GM18867 (cell line): ENCODE results near the gene PCDHGA7.
"Not testable (repeated sequence)": the region's sequence is repeated elsewhere in the genome, so short reads cannot be mapped to it uniquely, and the experiment has no call there.

ENCODE experiments used
- ATAC-seq: cut with Tn5 transposase; IDR thresholded peaks from one replicate; pipeline ENCODE4 v1.9.1; 2021; ENCODE audit warnings: mild to moderate bottlenecking, moderate library complexity; ENCODE audit not compliant: unreplicated experiment

The PCDHGA7 gene

DNA sequence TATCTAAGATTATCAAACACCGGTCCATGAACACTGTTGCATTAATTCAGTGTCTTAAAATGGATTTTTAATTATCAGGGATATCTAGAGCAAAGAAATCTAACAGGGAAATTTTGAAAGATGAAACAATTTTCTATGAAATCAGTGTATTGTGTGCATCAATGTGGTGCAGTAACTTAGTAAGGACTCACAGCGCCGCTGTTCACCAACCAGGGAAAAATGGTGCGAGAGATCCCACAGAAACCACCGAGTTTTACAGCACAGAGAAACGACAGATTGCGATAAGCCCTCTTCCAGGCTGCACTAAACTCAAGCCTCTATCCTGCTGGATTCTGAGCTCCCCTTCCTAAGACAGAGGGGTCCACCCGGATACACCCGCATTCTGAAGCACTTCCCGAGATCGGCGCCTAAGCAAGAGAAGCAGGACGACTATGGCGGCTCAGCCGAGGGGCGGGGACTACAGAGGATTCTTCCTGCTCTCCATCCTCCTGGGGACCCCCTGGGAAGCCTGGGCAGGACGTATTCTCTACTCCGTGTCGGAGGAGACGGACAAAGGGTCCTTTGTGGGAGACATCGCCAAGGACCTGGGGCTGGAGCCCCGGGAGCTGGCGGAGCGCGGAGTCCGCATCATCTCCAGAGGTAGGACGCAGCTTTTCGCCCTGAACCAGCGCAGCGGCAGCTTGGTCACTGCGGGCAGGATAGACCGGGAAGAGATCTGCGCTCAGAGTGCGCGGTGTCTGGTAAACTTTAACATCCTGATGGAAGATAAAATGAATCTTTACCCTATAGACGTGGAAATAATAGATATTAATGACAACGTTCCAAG, at the start of gene PCDHGA7:
Gene PCDHGA7, plus strand, starts transcription at position 274 of the 826 bp plus-strand sequence. Its CDS starts 158 bp downstream, at position 432.
- no peak for ATAC-seq

GRCh38 chr5:141338538-141339306, 43.8 kb upstream of the PCDHGA7 start, which contains the start of gene PCDHGA2:
Gene PCDHGA2, plus strand, starts transcription at chr5:141338760.
- ATAC-seq = no peak

GRCh38 chr5:141340781-141341354, 41.7 kb upstream of the PCDHGA7 start:
- ATAC-seq = not testable (repeated sequence)

- no peak for ATAC-seq
Measured at GRCh38 chr5:141342773-141343172, 39.8 kb upstream of the PCDHGA7 start.

- ATAC-seq = no peak
Measured at GRCh38 chr5:141343242-141343952, 39.1 kb upstream of the PCDHGA7 start, which contains the start of gene PCDHGA3. Gene PCDHGA3, plus strand, starts transcription at chr5:141343829. Its CDS starts 205 bp downstream, at chr5:141344034.

DNA sequence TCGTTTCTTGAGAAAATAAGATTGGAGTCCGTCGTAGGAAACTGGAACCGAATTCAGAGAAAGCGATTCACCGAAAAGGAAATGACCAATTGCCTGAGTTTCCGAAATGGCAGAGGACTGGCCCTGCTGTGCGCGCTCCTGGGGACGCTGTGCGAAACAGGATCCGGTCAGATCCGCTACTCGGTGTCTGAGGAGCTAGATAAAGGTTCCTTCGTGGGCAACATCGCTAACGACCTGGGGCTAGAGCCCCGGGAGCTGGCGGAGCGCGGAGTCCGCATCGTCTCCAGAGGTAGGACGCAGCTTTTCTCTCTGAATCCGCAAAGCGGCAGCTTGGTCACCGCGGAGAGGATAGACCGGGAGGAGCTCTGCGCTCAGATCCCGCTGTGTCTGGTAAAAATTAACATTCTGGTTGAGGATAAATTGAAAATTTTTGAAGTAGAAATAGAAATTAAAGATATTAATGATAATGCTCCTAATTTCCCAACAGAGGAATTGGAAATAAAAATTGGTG, 38.5 kb upstream of the PCDHGA7 start:
- ATAC-seq = no peak

- ATAC-seq = no peak
Measured at GRCh38 chr5:141345327-141345726, 37.2 kb upstream of the PCDHGA7 start.

- not testable (repeated sequence) for ATAC-seq
Measured at GRCh38 chr5:141346017-141346416, 36.5 kb upstream of the PCDHGA7 start.

DNA sequence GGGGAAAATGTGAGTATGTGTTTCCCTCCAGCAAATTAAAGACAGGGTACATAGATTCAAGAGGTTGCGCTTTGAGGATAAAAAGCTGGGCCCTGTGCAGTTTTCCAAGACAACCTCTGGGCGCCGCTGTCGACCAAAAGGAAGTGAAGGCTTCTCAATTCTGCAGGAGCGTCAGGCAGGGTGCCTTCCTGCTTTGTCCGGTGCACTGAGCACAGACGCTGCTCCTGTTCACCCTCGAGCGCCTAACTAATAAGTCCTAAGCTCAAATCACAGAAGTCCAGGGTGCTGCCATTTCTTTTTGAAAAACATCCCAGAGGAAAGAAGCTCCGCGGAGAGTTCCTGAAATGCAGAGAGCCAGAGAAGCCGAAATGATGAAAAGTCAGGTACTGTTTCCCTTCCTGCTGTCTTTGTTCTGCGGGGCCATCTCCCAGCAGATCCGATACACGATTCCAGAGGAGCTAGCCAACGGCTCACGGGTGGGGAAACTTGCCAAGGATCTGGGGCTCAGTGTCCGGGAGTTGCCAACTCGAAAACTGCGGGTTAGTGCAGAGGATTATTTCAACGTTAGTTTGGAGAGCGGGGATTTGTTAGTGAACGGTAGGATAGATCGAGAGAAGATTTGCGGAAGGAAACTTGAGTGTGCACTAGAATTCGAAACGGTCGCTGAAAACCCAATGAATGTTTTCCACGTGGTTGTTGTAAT, 32.5 kb upstream of the PCDHGA7 start, which contains the start of gene PCDHGB1:
Gene PCDHGB1, plus strand, starts transcription at position 183 of the 703 bp plus-strand sequence. Its CDS starts 162 bp downstream, at position 345.
- peak; percentile 96 for ATAC-seq

DNA sequence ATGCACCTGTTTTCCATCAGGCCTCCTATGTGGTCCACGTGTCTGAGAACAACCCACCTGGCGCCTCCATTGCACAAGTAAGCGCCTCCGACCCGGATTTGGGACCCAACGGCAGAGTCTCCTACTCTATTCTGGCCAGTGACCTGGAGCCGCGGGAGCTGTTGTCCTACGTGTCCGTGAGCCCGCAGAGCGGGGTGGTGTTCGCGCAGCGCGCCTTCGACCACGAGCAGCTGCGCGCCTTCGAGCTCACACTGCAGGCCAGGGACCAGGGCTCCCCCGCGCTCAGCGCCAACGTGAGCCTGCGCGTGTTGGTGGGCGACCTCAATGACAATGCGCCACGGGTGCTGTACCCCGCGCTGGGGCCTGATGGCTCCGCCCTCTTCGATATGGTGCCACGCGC, 31.0 kb upstream of the PCDHGA7 start:
- ATAC-seq = no peak

DNA sequence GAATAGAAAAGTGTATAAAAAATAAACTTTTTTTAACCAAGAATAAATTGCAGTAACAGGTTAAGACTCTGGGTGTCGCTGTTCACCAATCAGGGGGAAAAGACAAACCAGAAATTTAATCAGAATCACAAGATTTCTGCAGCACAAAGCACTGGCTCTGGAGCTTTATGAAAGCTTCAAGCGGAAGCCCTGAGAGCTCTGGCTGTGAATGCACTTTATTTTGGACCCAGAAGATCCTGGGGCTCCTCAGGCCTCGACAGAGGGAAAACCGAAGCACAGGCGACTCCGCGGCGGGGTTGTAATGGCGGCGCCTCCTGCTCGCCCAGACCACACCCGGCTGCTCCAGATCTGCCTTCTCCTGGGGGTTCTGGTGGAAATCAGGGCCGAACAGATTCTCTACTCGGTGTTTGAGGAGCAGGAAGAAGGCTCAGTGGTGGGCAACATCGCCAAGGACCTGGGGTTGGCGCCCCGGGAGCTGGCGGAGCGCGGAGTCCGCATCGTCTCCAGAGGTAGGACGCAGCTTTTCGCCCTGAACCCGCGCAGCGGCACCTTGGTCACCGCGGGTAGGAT, 27.6 kb upstream of the PCDHGA7 start, which contains the start of gene PCDHGA4:
Gene PCDHGA4, plus strand, starts transcription at position 122 of the 570 bp plus-strand sequence. Its CDS starts 87 bp downstream, at position 209.
- ATAC-seq = no peak

GRCh38 chr5:141355641-141356040, 26.9 kb upstream of the PCDHGA7 start:
- no peak for ATAC-seq

- no peak for ATAC-seq
Measured at GRCh38 chr5:141356133-141356532, 26.4 kb upstream of the PCDHGA7 start.

GRCh38 chr5:141356950-141357349, 25.6 kb upstream of the PCDHGA7 start:
- no peak for ATAC-seq

DNA sequence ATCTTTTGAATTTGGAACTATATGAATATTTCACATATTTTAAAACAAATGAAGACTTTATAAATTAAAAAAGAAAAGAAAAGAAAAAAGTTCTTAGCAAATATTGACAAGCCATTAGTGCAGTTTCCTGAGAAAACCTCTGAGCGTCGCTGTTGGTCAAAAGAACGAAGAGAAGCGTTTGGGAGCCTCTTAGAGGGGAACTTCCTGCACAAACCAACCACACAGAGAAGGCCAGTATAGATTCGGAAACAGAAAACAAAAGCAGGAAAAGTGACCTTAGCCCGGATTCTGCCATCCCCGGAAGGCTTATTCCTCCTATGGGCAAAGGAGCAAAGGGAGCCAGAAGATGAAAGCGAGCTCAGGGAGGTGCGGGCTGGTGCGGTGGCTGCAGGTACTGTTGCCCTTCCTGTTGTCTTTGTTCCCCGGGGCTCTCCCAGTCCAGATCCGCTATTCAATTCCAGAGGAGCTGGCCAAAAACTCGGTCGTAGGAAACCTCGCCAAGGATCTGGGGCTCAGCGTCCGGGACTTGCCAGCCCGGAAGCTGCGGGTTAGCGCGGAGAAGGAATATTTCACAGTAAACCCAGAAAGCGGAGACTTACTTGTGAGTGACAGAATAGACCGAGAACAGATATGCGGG, 22.6 kb upstream of the PCDHGA7 start, which contains the start of gene PCDHGB2:
Gene PCDHGB2, plus strand, starts transcription at position 205 of the 637 bp plus-strand sequence. Its CDS starts 142 bp downstream, at position 347.
- ATAC-seq = no peak

DNA sequence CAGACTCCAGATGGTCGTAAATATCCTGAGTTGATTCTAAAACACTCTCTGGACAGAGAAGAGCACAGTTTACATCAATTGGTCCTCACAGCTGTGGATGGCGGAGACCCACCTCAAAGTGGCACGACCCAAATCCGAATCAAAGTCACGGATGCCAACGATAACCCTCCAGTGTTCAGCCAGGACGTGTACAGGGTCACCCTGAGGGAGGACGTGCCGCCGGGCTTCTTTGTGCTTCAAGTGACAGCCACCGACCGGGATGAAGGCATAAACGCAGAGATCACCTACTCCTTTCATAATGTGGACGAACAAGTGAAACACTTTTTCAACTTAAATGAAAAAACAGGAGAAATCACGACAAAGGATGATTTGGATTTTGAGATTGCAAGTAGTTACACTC, 21.9 kb upstream of the PCDHGA7 start:
- no peak for ATAC-seq

DNA sequence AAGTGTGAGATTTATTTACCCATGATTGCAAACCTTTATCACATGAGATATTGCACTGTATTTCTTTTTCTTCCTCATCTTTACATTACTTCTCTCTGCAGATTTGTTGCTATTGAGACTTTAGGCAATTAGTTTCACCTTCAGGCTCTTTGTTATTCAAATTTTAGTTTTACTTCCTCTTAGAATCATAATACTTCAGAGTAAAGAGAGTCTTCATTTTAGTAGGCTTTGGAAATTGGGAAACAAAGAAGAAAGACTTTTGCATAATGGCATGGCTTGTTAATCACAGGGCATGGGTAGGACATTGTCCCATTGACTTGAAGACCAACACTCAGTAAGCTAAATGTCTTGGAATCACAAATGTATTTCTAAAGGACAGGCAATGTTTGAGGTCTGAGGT, 19.8 kb upstream of the PCDHGA7 start:
- no peak for ATAC-seq

GRCh38 chr5:141363952-141364660, 18.4 kb upstream of the PCDHGA7 start, which contains the start of gene PCDHGA5:
Gene PCDHGA5, plus strand, starts transcription at chr5:141364162. Its CDS starts 169 bp downstream, at chr5:141364331.
- ATAC-seq = no peak
